ENCODE measurements around the gene AGGF1. TPM values are rescaled to one million over a fixed set of nuclear protein-coding genes. Genes with fewer than 3 reads are reported as not detected.

AGGF1 gene
- 12.8 to 17.4 TPM (median 15.4 TPM) in 5 replicates for total RNA-seq (2022; extraction: Qiagen RNA extraction; ENCODE audit: low read depth)

DNA sequence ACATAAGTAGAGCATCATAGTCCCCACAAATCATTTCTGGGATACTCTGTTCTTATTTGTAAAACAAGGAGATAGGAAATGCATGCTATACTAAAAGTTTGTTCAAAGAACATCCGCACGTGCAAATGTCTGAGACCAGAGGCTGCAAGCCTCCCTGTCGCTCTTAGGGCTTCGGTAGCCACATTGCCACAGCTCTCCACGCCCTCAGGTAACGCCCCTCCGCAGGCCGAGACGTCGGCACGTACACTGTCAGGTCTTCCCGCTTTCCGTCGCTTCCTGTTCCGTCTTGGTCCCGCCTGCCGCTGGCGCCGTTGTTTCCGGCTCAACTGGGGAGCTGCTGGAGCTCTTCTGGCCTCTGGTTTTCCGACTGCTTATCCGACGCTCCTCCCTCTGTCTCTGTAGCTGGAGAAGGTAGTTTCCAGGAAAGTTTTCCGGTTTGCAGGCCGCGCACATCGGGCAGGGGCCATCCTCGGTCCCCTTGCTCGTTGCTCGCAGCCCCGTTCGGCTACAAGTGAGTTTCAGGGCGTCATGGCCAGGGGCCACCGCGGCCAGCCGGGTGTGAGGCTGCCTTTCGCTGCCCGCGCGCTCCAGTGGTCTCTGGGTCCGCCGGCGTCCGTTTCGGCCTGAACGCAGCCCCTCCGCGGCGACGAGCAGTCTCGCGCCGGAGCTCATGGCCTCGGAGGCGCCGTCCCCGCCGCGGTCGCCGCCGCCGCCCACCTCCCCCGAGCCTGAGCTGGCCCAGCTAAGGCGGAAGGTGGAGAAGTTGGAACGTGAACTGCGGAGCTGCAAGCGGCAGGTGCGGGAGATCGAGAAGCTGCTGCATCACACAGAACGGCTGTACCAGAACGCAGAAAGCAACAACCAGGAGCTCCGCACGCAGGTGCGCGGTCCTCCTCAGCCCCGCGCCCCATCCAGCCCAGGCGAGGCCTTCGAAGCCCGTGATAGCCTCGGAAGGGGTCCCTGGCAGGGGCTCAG lies at the start of gene AGGF1:
TSS of gene AGGF1 (plus strand) at position 308 of the 975 bp plus-strand sequence. CDS start at position 671, 363 bp downstream.

GRCh38 chr5:77086689-77087483 lies 56.7 kb downstream of the AGGF1 start, which contains the start of gene ZBED3:
TSS of gene ZBED3 (minus strand) at chr5:77087285. CDS start at chr5:77077878, 9,407 bp downstream.

Other genes starting within 250 kb of the AGGF1 start
- gene F2RL1, start 211.4 kb upstream of the AGGF1 start, total RNA-seq (2022; extraction: Qiagen RNA extraction; ENCODE audit: low read depth) = 254 to 389 TPM (median 310 TPM) in 5 replicates
- not detected in 5 replicates for gene S100Z, start 180.4 kb upstream of the AGGF1 start, total RNA-seq (2022; extraction: Qiagen RNA extraction; ENCODE audit: low read depth)
- gene CRHBP, start 77.4 kb upstream of the AGGF1 start, total RNA-seq (2022; extraction: Qiagen RNA extraction; ENCODE audit: low read depth) = 0.09 to 0.16 TPM (median 0.14 TPM) in 3 of 5 replicates, not detected in the others
- 2.9 to 4.5 TPM (median 2.9 TPM) in 5 replicates for gene ZBED3, start 56.9 kb downstream of the AGGF1 start, total RNA-seq (2022; extraction: Qiagen RNA extraction; ENCODE audit: low read depth)
- gene PDE8B, start 180.3 kb downstream of the AGGF1 start, total RNA-seq (2022; extraction: Qiagen RNA extraction; ENCODE audit: low read depth) = 1.1 to 1.6 TPM (median 1.3 TPM) in 5 replicates

Measured in A549 treated with DMSO at 1 μM for 4 hours (cell line).